Memory B cell (primary cell): Measurements from ENCODE around the gene REPIN1.
"Not testable (repeated sequence)": the region's sequence is repeated elsewhere in the genome, so short reads cannot be mapped to it uniquely, and the experiment has no call there.

Source experiments
- ATAC-seq: fragments of 150-1000 bp; cut with Tn5 transposase; 2 replicates; pipeline ENCODE4 v1.10.0; 2021; ENCODE audit warnings: low read depth, mild to moderate bottlenecking, moderate library complexity
- DNase-seq, 2 donors: peaks; one replicate each; pipeline ENCODE4 v3.0.0; 2022; ENCODE audit warnings: low spot score in 2 of 2
- H3K27ac Mint-ChIP-seq: one replicate; pipeline ENCODE4 v1.8.0; 2022; ENCODE audit warnings: mild to moderate bottlenecking, moderate library complexity, mixed read lengths
- H3K27me3 Mint-ChIP-seq: one replicate; pipeline ENCODE4 v1.8.0; 2022; ENCODE audit warnings: mixed read lengths
- H3K36me3 Mint-ChIP-seq: one replicate; pipeline ENCODE4 v1.8.0; 2022; ENCODE audit warnings: mild to moderate bottlenecking, mixed read lengths
- H3K4me1 Mint-ChIP-seq: one replicate; pipeline ENCODE4 v1.8.0; 2022; ENCODE audit warnings: mixed read lengths
- H3K4me3 Mint-ChIP-seq: one replicate; pipeline ENCODE4 v1.8.0; 2022; ENCODE audit warnings: mild to moderate bottlenecking, moderate library complexity, mixed read lengths
- H3K9me3 Mint-ChIP-seq: one replicate; pipeline ENCODE4 v1.8.0; 2022; ENCODE audit warnings: mixed read lengths

Gene REPIN1

DNA sequence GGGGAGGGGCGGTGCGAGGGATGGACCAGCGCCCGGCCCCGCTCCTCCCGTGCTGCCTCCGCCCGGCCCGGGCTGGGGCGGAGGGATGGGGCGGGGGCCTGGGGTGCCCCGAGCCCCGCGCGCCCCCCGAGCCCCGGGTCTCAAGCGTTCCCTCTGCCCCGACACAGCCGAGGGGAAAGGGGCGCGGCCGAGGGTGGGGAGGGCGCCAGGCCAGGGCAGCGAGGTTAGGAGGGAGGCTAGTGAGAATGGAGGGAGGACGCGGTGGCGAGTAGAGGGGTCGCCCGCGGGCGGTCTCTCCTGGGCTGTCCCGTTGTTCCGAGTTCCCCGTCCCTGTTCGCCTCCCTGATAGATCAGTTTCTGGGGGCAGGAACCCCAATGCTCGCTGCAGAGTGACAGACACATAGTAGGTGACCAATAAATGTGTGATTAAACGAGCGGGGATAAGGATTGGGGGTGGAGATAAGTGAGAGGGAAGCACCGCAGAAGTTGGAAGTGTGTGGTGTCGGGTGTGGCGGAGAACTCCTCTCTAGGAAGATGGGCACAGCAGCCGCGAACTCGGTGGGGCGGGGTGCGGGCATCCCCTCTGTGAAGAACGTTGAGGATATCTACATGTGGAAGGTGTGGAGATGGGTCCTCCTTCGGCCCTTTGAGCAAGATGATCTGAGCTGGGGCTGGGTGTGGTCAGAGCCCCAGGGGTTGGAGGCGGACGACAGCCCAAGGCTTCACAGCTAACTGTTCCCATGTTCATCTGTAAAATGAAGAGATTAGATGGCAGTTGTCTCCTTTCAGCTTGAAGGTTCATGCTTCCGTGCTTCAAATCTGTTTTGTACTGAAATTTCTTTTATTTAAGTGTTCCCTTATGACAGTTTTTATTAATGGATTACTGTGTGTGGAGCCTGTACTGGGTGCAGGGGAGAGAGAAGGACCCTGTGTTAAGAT is 11.1 kb downstream of the REPIN1 start:
- Mint-ChIP-seq H3K9me3 (no peaks in the 10 kb centered on the region), H3K36me3 (no peaks in the 10 kb centered on the region), H3K27ac (peak overlapping the region; percentile 98), H3K4me1 (peaks cover 50% of the 10 kb centered on the region), H3K4me3 (peak overlapping the region; percentile 89), H3K27me3 (no peaks in the 10 kb centered on the region)
- ATAC-seq, result no peak
- DNase-seq, result no peak

DNA sequence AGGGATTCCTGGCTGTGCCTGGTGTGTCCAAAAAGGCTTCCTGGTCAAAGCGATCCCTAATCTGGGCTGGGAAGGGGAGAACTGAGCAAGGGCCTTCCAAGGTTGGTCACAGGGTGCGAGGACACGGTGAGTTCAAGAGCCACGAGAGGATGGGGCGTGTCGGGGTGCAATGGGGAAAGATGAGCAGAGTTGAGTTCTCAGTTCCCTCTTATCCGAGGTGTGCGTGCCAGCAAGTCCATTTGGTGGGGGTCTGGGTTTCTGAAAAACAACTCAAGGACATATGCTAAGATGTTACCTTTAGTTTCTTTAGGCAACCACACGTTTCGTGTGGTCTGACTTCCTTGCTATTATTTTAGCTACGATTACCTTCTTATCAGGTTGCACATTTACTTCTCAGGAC is 11.8 kb downstream of the REPIN1 start:
- H3K27ac Mint-ChIP-seq, result peak overlapping the region; percentile 98
- ATAC-seq (no peak), DNase-seq (no peak)
- H3K27me3 Mint-ChIP-seq, result no peaks in the 10 kb centered on the region
- no peaks in the 10 kb centered on the region for H3K9me3 Mint-ChIP-seq
- peaks cover 50% of the 10 kb centered on the region for H3K4me1 Mint-ChIP-seq
- peak overlapping the region; percentile 89 for H3K4me3 Mint-ChIP-seq
- H3K36me3 Mint-ChIP-seq, result no peaks in the 10 kb centered on the region

DNA sequence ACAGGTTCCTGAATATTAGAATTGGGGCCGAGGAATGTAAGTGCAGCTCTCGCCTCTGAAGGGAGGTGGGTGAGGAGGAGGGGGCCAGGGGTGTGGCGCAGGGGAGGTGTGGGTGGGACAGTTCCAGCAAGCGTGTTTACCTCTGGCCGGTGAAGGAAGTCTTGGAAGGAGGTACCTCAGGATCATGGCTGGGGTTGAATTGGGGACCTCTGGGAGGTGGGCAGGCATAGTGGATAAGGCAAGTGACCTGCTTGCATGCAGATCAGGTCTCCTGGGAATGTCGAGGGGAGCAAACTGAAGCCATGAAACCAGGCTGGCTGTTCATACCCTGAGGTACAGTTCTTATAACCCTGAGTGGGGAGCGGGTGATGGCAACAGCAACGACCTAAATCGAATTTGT is 12.5 kb downstream of the REPIN1 start:
- H3K9me3 Mint-ChIP-seq, result no peaks in the 10 kb centered on the region
- H3K27me3 Mint-ChIP-seq, result no peaks in the 10 kb centered on the region
- no peak for DNase-seq
- no peak for ATAC-seq
- H3K4me1 Mint-ChIP-seq, result peaks cover 45% of the 10 kb centered on the region
- H3K4me3 Mint-ChIP-seq, result no peak overlapping the region
- H3K36me3 Mint-ChIP-seq, result no peaks in the 10 kb centered on the region
- H3K27ac Mint-ChIP-seq, result no peak overlapping the region

DNA sequence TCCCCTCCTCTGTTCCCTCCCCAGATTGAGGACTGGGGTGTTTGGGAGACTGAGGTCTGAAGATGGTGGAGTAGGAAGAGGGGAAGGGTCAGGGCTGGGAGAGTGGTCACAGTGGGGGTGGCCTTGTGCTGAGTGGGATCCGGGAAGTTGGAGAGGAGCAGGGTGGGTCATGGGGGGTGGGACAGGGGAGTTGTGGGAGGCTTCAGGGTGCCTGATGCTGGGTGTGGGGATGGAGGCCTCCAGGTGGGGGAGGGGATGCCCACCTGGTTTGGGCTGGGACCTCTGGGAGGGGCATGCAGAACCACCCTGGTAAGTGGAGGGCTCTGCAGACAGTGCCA is 13.1 kb downstream of the REPIN1 start:
- DNase-seq (no peak), ATAC-seq (no peak)
- peaks cover 2% of the 10 kb centered on the region for H3K36me3 Mint-ChIP-seq
- H3K9me3 Mint-ChIP-seq, result no peaks in the 10 kb centered on the region
- H3K4me3 Mint-ChIP-seq, result no peak overlapping the region
- peaks cover 39% of the 10 kb centered on the region for H3K4me1 Mint-ChIP-seq
- no peaks in the 10 kb centered on the region for H3K27me3 Mint-ChIP-seq
- H3K27ac Mint-ChIP-seq, result peak overlapping the region; percentile 84

DNA sequence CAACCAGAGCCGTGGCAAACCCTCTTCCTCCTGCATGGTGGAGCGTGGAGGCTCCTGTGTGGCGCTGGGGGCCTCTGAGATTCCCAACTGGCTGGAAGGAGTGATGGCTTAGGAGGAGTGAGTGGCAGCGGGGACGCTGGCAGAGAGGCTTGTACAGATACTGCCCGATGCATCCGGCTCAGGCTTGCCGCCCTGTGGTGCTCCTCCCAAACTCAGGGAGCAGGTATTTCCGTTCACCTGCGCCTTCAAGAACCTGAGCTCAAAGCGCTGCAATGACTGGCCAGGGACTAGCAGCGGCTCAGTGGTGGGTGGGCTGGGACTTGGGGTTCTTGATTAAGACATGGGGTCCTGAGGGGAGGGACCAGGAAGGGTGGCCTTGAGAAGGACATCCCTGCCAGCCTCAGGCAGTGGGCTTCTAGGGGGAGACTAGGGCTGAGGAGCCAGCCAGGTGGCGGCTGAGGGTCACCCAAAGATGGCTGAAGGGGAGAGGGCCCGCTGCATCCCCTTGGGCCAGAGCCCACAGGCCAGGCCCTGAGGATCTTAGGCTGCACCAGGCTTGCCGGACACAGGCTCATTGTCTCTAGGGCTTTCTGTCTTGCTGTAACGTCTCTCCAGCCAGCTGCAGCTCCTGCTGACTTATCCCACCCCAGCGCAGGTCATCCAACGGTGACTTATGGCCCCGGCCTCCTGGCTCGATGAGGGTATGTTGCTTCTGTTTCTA is 13.7 kb downstream of the REPIN1 start:
- ATAC-seq, result no peak
- no peak for DNase-seq
- Mint-ChIP-seq H3K4me3 (peak overlapping the region; percentile 14), H3K27ac (peak overlapping the region; percentile 84), H3K27me3 (no peaks in the 10 kb centered on the region), H3K36me3 (peaks cover 3% of the 10 kb centered on the region), H3K9me3 (no peaks in the 10 kb centered on the region), H3K4me1 (peaks cover 39% of the 10 kb centered on the region)

DNA sequence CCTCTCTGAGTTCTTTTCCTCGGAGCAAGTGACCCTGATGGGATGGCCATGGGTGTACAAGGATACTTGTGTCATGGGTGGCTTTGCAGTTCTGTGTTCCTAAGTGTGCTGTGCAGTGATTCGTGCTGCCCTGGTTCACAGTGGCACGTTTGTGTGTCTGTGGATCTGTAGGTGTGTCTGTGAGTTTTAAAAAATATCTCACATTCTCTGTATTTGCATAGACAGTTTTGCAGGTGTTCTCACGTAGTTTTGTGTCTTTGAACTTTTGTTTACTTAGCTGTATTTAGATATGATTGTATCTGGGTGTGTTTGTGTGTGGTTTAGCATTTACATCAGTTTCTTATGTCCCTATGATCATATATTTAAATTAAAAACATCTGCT is 14.2 kb downstream of the REPIN1 start:
- Mint-ChIP-seq H3K4me3 (no peak overlapping the region), H3K27me3 (no peaks in the 10 kb centered on the region), H3K27ac (peak overlapping the region; percentile 48), H3K9me3 (no peaks in the 10 kb centered on the region), H3K4me1 (peaks cover 35% of the 10 kb centered on the region), H3K36me3 (peaks cover 3% of the 10 kb centered on the region)
- DNase-seq (no peak), ATAC-seq (no peak)

DNA sequence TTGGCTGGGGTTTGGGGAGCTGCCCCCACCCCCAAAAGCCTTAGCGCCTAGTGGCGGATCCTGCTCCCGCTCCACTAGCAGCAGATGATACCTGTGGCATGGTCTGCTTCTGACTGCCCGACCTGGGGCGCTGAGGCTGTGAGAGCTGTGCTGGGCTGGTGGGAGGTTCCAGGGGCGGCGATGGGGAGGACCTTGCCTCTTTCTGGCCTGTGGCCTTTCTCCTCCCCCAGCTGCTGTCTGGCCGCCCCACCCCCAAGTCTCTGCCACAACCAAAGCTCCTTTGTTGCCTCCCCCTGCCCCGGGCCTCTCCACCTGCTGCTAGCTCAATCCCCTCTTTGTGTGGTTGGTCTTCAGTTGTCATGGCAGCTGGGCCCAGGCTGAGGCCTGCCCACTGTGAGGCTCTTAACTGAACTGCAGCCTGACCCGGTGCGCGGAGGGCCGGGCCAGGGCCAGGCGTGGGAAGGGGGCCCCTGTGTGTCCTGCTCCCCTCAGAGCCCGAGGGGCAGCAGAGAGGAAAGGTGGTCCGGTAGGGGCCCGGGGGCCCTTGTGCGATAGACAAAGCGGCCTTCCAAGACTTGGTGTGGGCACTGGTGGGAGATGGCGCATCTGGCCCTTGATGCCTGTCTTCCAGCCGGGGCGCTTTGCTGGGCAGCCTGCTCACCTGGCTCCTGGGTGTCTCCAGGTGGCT is 15.2 kb downstream of the REPIN1 start:
- H3K4me3 Mint-ChIP-seq, result no peak overlapping the region
- no peak for DNase-seq
- no peaks in the 10 kb centered on the region for H3K27me3 Mint-ChIP-seq
- peaks cover 31% of the 10 kb centered on the region for H3K4me1 Mint-ChIP-seq
- no peak overlapping the region for H3K27ac Mint-ChIP-seq
- no peaks in the 10 kb centered on the region for H3K9me3 Mint-ChIP-seq
- no peak for ATAC-seq
- H3K36me3 Mint-ChIP-seq, result peaks cover 3% of the 10 kb centered on the region

DNA sequence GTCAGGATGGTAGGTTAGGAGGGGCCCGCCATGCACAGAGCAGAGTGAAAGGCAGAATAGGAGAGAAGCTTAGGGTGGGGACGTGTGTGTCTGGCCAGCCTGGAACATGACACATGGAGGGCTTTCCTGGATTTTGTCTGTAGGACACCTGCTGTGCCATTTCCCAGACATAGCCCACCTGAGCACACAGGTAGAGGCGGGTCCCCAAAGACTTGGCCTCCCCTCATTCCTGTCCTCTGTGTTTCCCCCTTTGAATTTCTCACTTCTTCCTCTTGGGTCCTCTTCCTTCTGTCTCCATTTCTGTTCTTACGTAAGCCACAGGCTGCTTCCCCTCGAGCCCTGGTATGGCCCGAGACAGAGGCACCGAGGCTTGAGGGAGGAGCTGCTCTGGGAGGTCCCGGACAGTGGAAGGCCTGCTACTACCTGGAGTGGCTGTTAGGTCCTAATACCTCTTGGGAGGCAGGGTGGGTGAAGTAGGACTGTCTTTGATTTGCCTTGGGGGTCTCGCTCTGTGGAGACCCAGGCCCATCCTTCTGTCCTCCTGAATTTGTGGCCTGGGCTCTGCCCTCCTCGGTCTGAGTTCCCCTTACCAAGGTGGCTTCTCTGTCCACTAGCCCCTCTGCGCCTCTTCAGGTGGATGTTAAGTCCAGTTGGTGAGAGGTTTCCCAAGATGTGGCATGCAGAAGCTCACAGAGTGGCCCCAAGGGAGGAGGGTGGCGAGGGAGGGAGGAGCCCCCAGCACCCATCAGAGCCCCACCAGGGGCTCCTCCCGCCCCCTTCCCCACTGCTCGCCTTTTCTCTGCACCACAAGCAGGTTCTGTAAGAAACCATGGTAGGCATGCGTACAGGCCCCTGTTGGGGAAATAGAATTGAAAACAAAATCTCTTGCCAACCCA is 16.0 kb downstream of the REPIN1 start:
- Mint-ChIP-seq H3K4me1 (peaks cover 30% of the 10 kb centered on the region), H3K27ac (peak overlapping the region; percentile 73), H3K36me3 (peaks cover 3% of the 10 kb centered on the region), H3K4me3 (no peak overlapping the region), H3K9me3 (no peaks in the 10 kb centered on the region), H3K27me3 (no peaks in the 10 kb centered on the region)
- DNase-seq (no peak), ATAC-seq (no peak)

DNA sequence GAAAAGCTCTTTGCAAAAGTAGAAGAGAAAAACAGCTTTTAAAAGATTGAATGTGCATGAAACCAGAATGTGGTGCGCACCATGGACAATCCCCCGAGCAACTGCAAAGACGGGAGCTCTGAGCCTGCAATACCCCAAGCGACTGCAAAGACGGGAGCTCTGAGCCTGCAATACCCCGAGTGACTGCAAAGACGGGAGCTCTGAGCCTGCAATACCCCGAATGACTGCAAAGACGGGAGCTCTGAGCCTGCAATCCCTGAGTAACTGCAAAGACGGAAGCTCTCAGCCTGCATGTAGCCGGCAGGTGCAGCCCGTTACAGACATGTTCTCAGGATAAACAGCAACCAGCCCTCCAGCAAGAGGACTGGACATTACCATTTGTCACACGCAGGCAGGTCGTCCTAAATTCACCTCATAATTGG is 16.7 kb downstream of the REPIN1 start:
- ATAC-seq, result no peak

DNA sequence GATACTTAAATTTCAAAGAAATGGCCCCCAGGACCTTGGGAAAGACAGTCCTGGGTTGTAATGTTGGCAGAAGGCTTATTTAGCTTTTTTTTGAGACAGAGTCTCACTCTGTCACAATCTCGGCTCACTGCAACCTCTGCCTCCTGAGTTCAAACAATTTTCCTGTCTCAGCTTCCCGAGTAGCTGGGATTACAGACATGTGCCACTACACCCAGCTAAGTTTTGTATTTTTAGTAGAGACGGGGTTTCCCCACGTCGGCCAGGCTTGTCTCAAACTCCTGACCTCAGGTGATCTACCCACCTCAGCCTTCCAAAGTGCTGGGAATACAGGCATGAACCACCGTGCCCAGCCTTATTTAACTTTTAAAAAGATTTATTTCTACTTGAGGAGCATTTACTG is 17.3 kb downstream of the REPIN1 start:
- not testable (repeated sequence) for DNase-seq, H3K36me3 Mint-ChIP-seq, H3K27ac Mint-ChIP-seq, H3K9me3 Mint-ChIP-seq, H3K4me3 Mint-ChIP-seq, H3K27me3 Mint-ChIP-seq, ATAC-seq
- peaks cover 18% of the 10 kb centered on the region for H3K4me1 Mint-ChIP-seq

More for the DNA sequence above, 16.7 kb downstream of the REPIN1 start:
- no peak for DNase-seq
- no peaks in the 10 kb centered on the region for H3K27me3 Mint-ChIP-seq
- peaks cover 3% of the 10 kb centered on the region for H3K36me3 Mint-ChIP-seq
- no peak overlapping the region for H3K4me3 Mint-ChIP-seq
- H3K9me3 Mint-ChIP-seq, result no peaks in the 10 kb centered on the region
- peaks cover 23% of the 10 kb centered on the region for H3K4me1 Mint-ChIP-seq
- no peak overlapping the region for H3K27ac Mint-ChIP-seq

DNA sequence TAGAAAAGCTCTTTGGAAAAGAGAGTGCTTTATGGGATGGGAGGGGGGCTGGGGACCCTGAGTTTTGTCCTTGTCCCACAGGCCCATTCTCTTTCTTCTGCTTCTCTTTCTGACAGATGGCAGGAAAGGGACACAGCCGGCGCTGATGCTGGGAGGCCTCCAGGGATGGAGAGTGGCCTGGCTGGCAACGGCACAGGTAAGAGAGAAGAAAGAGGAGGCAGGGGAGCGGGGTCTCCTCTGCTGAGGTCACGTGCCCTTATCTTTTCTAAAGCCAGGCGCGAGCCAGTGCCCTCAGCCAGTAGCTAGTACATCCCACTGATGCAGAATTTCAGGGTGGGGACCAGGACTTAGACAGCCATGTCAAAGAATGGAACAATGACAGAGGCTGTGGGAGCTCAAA is 19.7 kb downstream of the REPIN1 start:
- Mint-ChIP-seq H3K27ac (no peak overlapping the region), H3K27me3 (no peaks in the 10 kb centered on the region), H3K4me3 (no peak overlapping the region), H3K36me3 (peaks cover 3% of the 10 kb centered on the region), H3K4me1 (peaks cover 2% of the 10 kb centered on the region), H3K9me3 (no peaks in the 10 kb centered on the region)
- ATAC-seq, result no peak
- DNase-seq, result no peak

DNA sequence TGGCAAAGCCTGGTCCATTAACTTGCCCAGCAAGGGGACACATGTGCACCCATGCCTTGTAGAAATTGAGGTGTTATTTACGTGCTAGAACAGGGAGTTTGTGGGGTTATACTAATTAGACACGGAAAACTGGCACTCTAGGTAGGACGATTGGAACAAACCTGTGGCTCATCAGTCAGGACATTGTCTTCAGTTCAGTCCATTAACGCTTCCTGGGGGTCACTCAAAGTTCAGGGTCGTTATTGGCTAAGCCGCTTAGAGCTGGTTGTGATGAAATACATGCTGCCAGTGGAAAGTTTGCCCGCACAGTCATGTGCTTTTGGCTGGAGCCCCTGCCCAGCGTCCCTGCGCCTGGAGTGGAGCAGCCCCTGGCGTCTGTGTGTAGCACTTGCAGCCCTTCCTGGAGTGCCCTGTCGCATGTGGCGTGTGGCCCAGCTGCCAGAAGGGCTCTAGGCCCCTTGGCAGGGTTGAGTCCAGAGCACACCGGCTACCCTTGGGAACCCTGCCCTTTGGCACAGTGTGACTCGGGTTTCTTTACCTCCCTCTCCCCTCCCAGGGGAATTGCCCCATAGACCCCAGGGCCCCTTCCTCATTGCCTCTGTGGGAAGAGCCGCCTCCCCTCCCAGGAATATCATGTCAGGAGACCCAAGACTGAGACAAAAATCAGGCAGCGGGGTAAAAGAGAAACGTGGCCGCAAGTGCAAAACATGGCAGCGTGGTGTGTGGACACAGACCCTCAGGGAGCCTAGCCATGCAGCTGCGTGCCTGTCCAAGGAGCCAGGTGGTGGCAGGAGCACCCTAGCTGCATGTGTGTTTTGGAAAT is 20.3 kb downstream of the REPIN1 start:
- Mint-ChIP-seq H3K4me3 (no peak overlapping the region), H3K27me3 (no peaks in the 10 kb centered on the region), H3K27ac (no peak overlapping the region), H3K36me3 (peaks cover 3% of the 10 kb centered on the region), H3K9me3 (no peaks in the 10 kb centered on the region), H3K4me1 (peaks cover 2% of the 10 kb centered on the region)
- ATAC-seq (peak; percentile 22), DNase-seq (no peak)

DNA sequence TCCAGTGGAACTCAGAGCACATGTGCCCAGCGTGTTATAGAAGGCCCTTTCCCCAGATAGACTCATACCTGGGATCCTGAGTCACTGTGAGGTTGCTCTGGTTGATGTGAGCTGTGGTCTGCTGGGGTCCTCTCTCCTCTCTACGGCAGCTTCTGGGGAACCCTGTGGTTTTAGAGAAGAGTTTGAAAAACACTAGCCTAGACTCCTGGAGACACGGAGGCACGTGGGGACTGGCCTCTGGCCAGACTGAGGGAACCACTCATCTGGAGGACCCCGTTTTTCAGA is 20.9 kb downstream of the REPIN1 start:
- no peaks in the 10 kb centered on the region for H3K27me3 Mint-ChIP-seq
- no peak overlapping the region for H3K27ac Mint-ChIP-seq
- ATAC-seq (no peak), DNase-seq (no peak)
- H3K4me1 Mint-ChIP-seq, result peaks cover 2% of the 10 kb centered on the region
- H3K9me3 Mint-ChIP-seq, result no peaks in the 10 kb centered on the region
- no peak overlapping the region for H3K4me3 Mint-ChIP-seq
- peaks cover 3% of the 10 kb centered on the region for H3K36me3 Mint-ChIP-seq
